IPS DF 6.9 (cell line): ENCODE results near the gene ZCCHC7.
"Not testable (repeated sequence)": the region's sequence is repeated elsewhere in the genome, so short reads cannot be mapped to it uniquely, and the experiment has no call there.

Experiments
- DNase-seq: peaks from one replicate; pipeline ENCODE4 v3.0.0-alpha.2; 2013; ENCODE audit warnings: low read depth, low spot score
- H3K27ac ChIP-seq: one replicate; pipeline ENCODE4 v1.5.1; 2013; ENCODE audit warnings: low read length, control low read depth
- H3K27me3 ChIP-seq: 2 replicates; pipeline ENCODE4 v1.6.1; 2013; ENCODE audit warnings: mild to moderate bottlenecking, low read length; ENCODE audit not compliant: control insufficient read depth, insufficient read depth
- H3K36me3 ChIP-seq: 2 replicates; pipeline ENCODE4 v1.6.1; 2013; ENCODE audit warnings: low read length; ENCODE audit not compliant: control insufficient read depth, insufficient read depth
- H3K4me1 ChIP-seq: 2 replicates; pipeline ENCODE4 v1.6.1; 2013; ENCODE audit warnings: low read length; ENCODE audit not compliant: control insufficient read depth, insufficient read depth
- H3K4me3 ChIP-seq: 2 replicates; pipeline ENCODE4 v1.5.1; 2013; ENCODE audit warnings: mild to moderate bottlenecking, low read length
- H3K9me3 ChIP-seq: 2 replicates; pipeline ENCODE4 v1.6.1; 2013; ENCODE audit warnings: low read length, inconsistent platforms; ENCODE audit not compliant: control insufficient read depth, insufficient read depth
- WGBS: extraction: QIAGEN DNeasy Blood & Tissue Kit; methylation state at CpG from one replicate; pipeline ENCODE4 v1.1.7; 2013; ENCODE audit warnings: mixed read lengths, missing lambda C conversion rate; ENCODE audit not compliant: insufficient read length, insufficient coverage; 5-methylcytosine and 5-hydroxymethylcytosine counted together

Gene ZCCHC7

DNA sequence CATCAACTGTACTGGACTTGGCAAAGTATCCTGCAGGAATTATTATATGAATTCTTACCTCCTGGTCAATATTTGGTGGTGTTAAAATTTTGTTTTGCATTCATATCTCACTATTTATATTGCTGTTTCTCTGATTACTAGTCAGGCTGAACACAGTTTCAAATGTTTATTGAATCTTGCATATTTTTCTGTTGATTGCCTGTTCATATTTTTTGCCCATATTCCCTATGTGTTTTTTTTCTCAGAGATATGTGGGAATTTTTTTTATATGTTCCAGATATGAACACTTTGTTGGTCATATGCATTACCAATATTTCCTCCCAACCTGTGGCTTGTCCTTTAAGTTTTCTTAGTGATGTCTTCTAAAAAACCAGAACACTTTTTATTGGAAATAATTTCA is 153.2 kb downstream of the ZCCHC7 start:
- no peaks in the 10 kb centered on the region for H3K27me3 ChIP-seq
- H3K4me3 ChIP-seq = no peak overlapping the region
- no peaks in the 10 kb centered on the region for H3K4me1 ChIP-seq
- H3K27ac ChIP-seq = no peak overlapping the region
- DNase-seq = no peak
- H3K9me3 ChIP-seq = no peaks in the 10 kb centered on the region
- no peaks in the 10 kb centered on the region for H3K36me3 ChIP-seq

DNA sequence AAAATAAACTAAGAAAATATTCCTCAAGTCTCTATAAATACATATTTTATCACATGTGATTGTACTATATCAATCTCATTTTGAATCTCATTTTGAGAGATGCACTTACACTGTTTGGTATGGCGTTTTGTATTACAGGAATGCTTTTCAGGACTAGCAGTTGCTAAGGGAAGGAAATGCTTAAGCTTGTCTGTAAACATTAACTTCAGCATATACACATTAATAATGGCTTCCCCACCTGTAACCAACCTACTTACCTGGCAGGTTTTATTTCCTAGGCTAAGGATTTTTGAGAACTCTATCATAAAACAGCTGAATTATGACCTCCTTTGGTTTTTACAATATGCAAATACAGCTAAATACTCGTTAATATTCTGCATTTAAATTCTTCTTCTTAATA is 161.2 kb downstream of the ZCCHC7 start:
- Histone ChIP-seq H3K9me3 (no peaks in the 10 kb centered on the region), H3K36me3 (no peaks in the 10 kb centered on the region), H3K4me3 (no peak overlapping the region), H3K27me3 (no peaks in the 10 kb centered on the region), H3K4me1 (no peaks in the 10 kb centered on the region), H3K27ac (no peak overlapping the region)
- no CpG with 5 or more reads among the region's 2 CpGs for WGBS
- no peak for DNase-seq

DNA sequence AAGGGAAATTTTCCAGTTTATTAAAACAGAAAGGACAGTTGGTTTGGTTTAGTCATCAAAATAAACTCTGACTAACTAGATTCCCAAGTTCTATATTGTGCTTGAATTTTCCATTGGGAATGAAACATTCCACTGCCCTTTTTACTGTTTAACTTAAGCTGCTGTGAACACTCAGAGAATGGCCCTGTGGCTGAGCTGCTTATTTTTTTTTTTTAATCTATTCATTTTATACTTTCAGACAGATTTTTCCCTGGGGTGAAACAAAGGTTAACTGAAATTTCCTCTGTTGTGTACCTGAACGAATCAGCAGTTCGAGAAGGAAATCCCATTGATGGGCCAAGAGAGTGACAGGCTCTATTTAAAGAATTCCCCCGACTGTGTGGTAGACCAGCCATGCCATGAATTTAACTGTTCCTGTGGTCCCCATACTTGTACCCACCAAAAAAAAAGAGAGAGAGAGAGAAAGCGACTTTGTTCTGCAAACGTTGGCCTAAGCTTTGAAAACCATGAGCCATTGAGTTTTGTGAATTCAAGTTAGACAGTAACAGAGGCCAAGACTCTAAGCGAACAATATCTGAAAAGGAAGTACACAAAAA is 163.5 kb downstream of the ZCCHC7 start:
- H3K36me3 ChIP-seq = no peaks in the 10 kb centered on the region
- no CpG with 5 or more reads among the region's 6 CpGs for WGBS
- H3K27me3 ChIP-seq = no peaks in the 10 kb centered on the region
- no peak for DNase-seq
- no peaks in the 10 kb centered on the region for H3K4me1 ChIP-seq
- no peak overlapping the region for H3K4me3 ChIP-seq
- no peak overlapping the region for H3K27ac ChIP-seq
- no peaks in the 10 kb centered on the region for H3K9me3 ChIP-seq

DNA sequence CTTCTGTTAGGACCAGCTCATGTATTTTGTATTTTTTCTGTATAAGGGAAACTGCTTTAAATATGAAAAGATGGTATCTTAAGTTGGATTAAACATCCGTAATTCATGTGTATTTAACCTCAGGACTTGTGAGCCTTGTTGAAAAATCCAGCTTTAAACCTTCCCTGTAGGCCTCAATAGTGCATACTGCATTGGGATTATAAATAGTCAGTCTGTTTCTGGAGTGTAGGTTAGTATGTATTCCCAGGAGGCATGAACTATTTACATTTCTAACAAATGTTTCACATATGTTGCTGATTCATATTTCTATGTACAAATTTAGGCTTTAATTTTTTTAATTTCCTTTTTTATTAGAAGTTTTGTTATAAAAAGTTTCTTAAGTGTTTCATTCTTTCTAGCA is 164.3 kb downstream of the ZCCHC7 start:
- no peaks in the 10 kb centered on the region for H3K27me3 ChIP-seq
- no peak overlapping the region for H3K4me3 ChIP-seq
- H3K27ac ChIP-seq = no peak overlapping the region
- no CpG with 5 or more reads among the region's 1 CpG for WGBS
- DNase-seq = no peak
- no peaks in the 10 kb centered on the region for H3K4me1 ChIP-seq
- H3K9me3 ChIP-seq = no peaks in the 10 kb centered on the region
- no peaks in the 10 kb centered on the region for H3K36me3 ChIP-seq

DNA sequence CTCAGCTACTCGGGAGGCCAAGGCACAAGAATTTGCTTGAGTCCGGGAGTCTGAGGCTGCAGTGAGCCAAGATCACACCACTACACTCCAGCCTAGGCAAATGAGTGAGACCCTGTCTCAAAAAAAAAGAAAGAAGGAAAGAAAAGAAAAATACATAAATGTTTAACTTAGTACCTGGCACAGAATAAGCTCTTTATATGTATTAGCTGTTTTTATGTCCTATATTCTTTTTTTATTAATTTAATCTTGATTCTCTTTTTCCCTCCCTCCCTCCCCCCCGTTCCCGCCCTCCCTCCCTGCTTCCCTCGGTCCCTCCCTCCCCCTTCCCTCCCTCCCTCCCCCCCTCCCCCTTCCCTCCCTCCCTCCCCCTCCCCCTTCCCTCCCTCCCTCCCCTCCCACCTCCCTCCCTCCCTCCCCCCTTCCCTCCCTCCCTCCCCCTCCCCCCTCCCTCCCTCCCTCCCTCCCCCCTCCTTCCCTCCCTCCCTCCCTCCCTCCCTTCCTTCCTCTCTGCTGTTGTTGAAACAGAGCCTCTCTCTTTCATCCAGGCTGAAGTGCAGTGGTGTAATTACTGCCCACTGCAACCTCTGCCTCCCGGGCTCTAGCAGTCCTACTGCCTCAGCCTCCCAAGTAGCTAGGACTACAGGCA is 166.3 kb downstream of the ZCCHC7 start:
- no peak for DNase-seq
- Histone ChIP-seq H3K9me3 (no peaks in the 10 kb centered on the region), H3K36me3 (no peaks in the 10 kb centered on the region), H3K4me3 (no peak overlapping the region), H3K27me3 (no peaks in the 10 kb centered on the region), H3K27ac (no peak overlapping the region), H3K4me1 (no peaks in the 10 kb centered on the region)
- no CpG with 5 or more reads among the region's 6 CpGs for WGBS

DNA sequence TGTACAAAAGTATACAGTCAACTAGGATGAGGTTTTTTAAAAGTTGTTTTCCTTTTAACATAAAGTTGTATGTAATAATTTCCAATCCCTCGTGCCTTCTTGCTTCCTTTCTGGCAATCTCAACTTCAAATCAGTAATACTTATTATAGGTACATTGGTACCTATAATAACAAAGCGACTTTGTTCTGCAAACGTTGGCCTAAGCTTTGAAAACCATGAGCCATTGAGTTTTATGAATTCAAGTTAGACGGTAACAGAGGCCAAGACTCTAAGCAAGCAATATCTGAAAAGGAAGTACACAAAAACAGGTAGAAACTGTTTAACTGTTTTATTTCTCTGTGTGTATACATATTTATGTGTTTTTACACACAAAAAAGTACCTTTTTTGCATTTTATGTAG is 166.9 kb downstream of the ZCCHC7 start:
- H3K4me1 ChIP-seq = no peaks in the 10 kb centered on the region
- no peaks in the 10 kb centered on the region for H3K36me3 ChIP-seq
- H3K27me3 ChIP-seq = no peaks in the 10 kb centered on the region
- DNase-seq = no peak
- no peak overlapping the region for H3K27ac ChIP-seq
- H3K9me3 ChIP-seq = no peaks in the 10 kb centered on the region
- H3K4me3 ChIP-seq = no peak overlapping the region
- no CpG with 5 or more reads among the region's 4 CpGs for WGBS

DNA sequence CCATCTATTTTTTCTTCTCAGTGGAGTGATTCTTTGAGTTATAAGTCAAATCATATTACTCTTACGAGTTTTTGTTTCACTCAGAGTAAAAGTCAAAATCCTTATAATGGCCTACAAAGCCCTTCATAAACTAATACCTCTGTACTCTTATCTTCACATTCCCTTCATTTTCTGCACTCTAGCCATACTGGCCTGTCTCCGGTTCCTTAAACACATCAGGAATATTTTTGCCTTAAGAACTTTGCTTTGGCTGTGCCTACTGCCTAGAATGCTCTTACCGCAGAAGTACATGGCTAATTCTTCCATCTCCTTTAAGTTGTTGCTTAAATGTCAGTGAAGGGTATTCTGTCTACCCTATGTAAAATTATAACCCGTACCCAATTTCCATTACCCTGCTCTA is 169.3 kb downstream of the ZCCHC7 start:
- Histone ChIP-seq H3K9me3 (no peaks in the 10 kb centered on the region), H3K36me3 (no peaks in the 10 kb centered on the region), H3K4me1 (no peaks in the 10 kb centered on the region), H3K27me3 (no peaks in the 10 kb centered on the region), H3K27ac (no peak overlapping the region), H3K4me3 (no peak overlapping the region)
- DNase-seq = no peak
- no CpG with 5 or more reads among the region's 4 CpGs for WGBS

DNA sequence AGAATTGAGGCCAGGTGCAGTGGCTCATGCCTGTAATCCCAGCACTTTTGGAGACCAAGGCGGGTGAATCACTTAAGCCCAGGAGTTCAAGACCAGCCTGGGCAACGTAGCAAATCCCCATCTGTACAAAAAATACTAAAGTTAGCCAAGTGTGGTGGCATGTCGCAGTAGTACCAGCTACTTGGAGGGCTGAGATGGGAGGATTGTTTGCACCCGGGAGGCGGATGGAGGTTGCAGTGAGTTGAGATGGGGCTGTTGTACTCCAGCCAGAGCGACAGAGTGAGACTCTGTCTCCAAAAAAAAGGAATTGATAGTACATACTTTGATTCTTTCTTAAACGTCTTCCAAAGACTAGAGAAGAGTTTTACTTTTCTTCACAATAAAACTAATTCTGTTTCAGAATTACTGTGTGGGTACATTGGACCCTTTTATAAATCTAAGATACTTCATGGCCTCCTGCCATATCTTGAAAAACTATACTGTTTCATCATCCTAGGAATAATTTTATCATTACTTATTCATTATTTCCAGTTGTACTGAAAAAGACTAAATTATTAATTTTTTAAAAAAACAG is 170.1 kb downstream of the ZCCHC7 start:
- no peak overlapping the region for H3K27ac ChIP-seq
- WGBS = no CpG with 5 or more reads among the region's 7 CpGs
- H3K4me3 ChIP-seq = no peak overlapping the region
- no peaks in the 10 kb centered on the region for H3K36me3 ChIP-seq
- H3K9me3 ChIP-seq = no peaks in the 10 kb centered on the region
- DNase-seq = no peak
- no peaks in the 10 kb centered on the region for H3K27me3 ChIP-seq
- no peaks in the 10 kb centered on the region for H3K4me1 ChIP-seq

DNA sequence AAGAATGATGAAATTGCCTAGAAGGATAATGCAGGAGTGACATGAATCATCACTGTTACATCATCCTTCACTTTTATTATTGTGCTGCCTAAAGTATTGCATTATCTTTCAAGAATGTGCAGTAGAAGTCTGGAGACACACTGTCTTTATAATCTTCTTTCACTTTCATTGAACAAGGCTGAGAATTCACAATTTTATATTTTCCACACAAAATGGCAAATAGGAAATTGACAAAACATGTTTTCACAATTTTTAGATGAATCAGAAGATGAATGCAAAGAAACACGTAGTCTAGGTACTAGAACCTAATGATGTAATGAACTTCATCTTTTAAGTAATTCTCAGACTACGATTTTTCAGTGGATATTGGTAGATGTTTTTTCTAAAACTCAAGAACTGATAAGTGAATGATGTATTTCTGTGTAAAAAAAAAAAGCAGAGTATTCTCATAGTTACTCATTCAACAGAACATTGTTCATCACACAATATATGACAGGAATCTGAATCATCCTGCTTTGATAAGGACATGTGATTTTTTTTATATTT is 170.6 kb downstream of the ZCCHC7 start:
- Histone ChIP-seq H3K27me3 (no peaks in the 10 kb centered on the region), H3K4me1 (no peaks in the 10 kb centered on the region), H3K36me3 (no peaks in the 10 kb centered on the region), H3K4me3 (no peak overlapping the region), H3K27ac (no peak overlapping the region), H3K9me3 (no peaks in the 10 kb centered on the region)
- no peak for DNase-seq
- no CpG with 5 or more reads among the region's 2 CpGs for WGBS

DNA sequence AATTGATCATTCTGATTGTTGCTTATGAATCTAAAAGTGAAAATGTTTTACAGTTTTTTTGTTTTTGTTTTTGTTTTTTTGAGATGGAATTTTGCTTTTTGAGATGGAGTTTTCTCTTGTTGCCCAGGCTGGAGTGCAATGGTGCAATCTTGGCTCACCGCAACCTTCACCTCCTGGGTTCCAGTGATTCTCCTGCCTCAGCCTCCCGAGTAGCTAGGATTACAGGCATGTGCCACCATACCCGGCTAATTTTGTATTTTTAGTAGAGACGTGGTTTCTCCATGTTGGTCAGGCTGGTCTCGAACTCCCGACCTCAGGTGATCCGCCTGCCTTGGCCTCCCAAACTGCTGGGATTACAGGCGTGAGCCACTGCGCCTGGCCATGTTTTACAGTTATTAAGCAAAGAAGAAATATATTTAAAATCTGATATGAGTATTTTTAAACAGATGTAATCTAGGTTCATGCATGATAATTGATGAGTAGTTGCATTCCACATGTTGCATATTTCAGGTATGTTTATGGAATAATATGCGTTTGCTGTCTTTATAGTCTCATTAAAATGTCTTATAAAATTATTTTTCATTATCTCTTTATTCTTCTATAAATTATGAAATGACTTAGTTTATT is 171.4 kb downstream of the ZCCHC7 start:
- WGBS = no CpG with 5 or more reads among the region's 10 CpGs
- H3K4me1 ChIP-seq, DNase-seq, H3K4me3 ChIP-seq, H3K36me3 ChIP-seq, H3K27me3 ChIP-seq, H3K27ac ChIP-seq, H3K9me3 ChIP-seq: not testable (repeated sequence)
